ENCODE measurements around the gene SNRNP70. TPM values are rescaled to one million over a fixed set of nuclear protein-coding genes. Genes with fewer than 3 reads are reported as not detected.
A peak's percentile ranks its signal among the peaks of the same experiment; 100 is the strongest.

Gene SNRNP70
- total RNA-seq, 1 donor from 2014 or later: 143 TPM

GRCh38 chr19:49064768-49065611 lies 20.3 kb upstream of the SNRNP70 start, which contains the start of gene NTF4:
Gene NTF4 (minus strand): TSS chr19:49064818. CDS start chr19:49061997, 2,821 bp downstream.
- peak; percentile 64 for DNase-seq (ENCODE audit: low spot score)

GRCh38 chr19:49065905-49066512 lies 19.2 kb upstream of the SNRNP70 start:
- DNase-seq (ENCODE audit: low spot score): no peak

GRCh38 chr19:49067554-49067953 lies 17.7 kb upstream of the SNRNP70 start:
- DNase-seq (ENCODE audit: low spot score): peak; percentile 19

GRCh38 chr19:49069026-49069425 lies 16.2 kb upstream of the SNRNP70 start:
- no peak for DNase-seq (ENCODE audit: low spot score)

GRCh38 chr19:49070416-49070815 lies 14.8 kb upstream of the SNRNP70 start:
- DNase-seq (ENCODE audit: low spot score): no peak

- no peak for DNase-seq (ENCODE audit: low spot score)
Observed at GRCh38 chr19:49071860-49072547, 13.2 kb upstream of the SNRNP70 start.

GRCh38 chr19:49073514-49074378 lies 11.5 kb upstream of the SNRNP70 start:
- DNase-seq (ENCODE audit: low spot score): no peak

- DNase-seq (ENCODE audit: low spot score): peak; percentile 40
Observed at GRCh38 chr19:49074869-49075268, 10.4 kb upstream of the SNRNP70 start.

- DNase-seq (ENCODE audit: low spot score): no peak
Observed at GRCh38 chr19:49080392-49080791, 4.9 kb upstream of the SNRNP70 start.

GRCh38 chr19:49081273-49081672 lies 4.0 kb upstream of the SNRNP70 start:
- DNase-seq (ENCODE audit: low spot score): no peak

GRCh38 chr19:49084206-49085019 lies 838 bp upstream of the SNRNP70 start:
- no peak for DNase-seq (ENCODE audit: low spot score)

GRCh38 chr19:49085868-49086232 lies 599 bp downstream of the SNRNP70 start:
- no peak for DNase-seq (ENCODE audit: low spot score)

GRCh38 chr19:49086296-49086695 lies 1.0 kb downstream of the SNRNP70 start:
- no peak for DNase-seq (ENCODE audit: low spot score)

GRCh38 chr19:49091391-49092038 lies 6.3 kb downstream of the SNRNP70 start:
- DNase-seq (ENCODE audit: low spot score): no peak

GRCh38 chr19:49092686-49093085 lies 7.4 kb downstream of the SNRNP70 start:
- no peak for DNase-seq (ENCODE audit: low spot score)

GRCh38 chr19:49094505-49095482 lies 9.5 kb downstream of the SNRNP70 start:
- DNase-seq (ENCODE audit: low spot score): no peak

GRCh38 chr19:49097453-49098288 lies 12.4 kb downstream of the SNRNP70 start:
- DNase-seq (ENCODE audit: low spot score): peak; percentile 82

- DNase-seq (ENCODE audit: low spot score): no peak
Observed at GRCh38 chr19:49098795-49099194, 13.5 kb downstream of the SNRNP70 start.
